ENCODE results near the gene MORN1. TPM values are rescaled to one million over a fixed set of nuclear protein-coding genes. Genes with fewer than 3 reads are reported as not detected.

MORN1 gene
- total and polyA plus RNA-seq, 8 donors: 2.6 to 18.1 (median 5.7) TPM

DNA sequence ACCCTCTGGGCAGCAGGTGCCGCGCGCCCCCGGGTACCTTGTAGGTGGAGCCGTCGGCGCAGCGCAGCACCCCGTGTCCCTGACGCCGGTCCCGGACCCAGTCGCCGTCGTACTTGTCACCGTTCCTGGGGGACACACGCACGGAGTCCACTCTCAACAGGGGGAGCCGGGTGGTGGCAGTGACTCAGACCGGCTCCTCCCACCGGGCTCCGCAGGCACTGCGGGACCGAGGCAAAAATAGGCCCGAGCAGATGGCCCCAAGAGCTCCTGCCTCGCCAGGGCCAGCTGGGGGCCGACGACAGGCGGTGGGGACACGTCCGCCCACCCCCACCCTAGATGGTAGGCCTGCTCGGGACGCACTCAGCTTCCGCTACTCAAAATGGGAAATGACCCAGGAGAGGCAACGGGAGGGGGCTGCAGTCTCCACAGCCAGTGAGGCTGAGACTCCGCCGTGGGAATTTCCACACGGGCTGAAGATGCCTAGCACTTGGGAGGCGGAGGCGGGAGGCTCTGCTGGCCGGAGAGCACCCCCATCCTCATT is 6.3 kb downstream of the MORN1 start:
- no peaks in the 10 kb centered on the region for H3K27me3 ChIP-seq
- peaks cover 0 to 18% (median 11%) of the 10 kb centered on the region in 4 donors for H3K36me3 ChIP-seq
- intact Hi-C loops (cut with DNase I; ENCODE audit: low total_unique reads): loop anchor here (5.0 kb wide), 1 partner anchor 188 kb away; no protein-coding TSS in a partner anchor
- H3K9me3 ChIP-seq: no peaks in the 10 kb centered on the region
- TF ChIP-seq POLR2A (IDR thresholded peaks at IDR 0.05) (no peak), EP300 (IDR thresholded peaks at IDR 0.05) (no peak), POLR2AphosphoS5 (IDR thresholded peaks at IDR 0.05) (no peak)
- TF ChIP-seq, protein P1, sequence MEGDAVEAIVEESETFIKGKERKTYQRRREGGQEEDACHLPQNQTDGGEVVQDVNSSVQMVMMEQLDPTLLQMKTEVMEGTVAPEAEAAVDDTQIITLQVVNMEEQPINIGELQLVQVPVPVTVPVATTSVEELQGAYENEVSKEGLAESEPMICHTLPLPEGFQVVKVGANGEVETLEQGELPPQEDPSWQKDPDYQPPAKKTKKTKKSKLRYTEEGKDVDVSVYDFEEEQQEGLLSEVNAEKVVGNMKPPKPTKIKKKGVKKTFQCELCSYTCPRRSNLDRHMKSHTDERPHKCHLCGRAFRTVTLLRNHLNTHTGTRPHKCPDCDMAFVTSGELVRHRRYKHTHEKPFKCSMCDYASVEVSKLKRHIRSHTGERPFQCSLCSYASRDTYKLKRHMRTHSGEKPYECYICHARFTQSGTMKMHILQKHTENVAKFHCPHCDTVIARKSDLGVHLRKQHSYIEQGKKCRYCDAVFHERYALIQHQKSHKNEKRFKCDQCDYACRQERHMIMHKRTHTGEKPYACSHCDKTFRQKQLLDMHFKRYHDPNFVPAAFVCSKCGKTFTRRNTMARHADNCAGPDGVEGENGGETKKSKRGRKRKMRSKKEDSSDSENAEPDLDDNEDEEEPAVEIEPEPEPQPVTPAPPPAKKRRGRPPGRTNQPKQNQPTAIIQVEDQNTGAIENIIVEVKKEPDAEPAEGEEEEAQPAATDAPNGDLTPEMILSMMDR (IDR thresholded peaks at IDR 0.05): no peak
- H3K4me1 ChIP-seq: peaks cover 6 to 17% (median 12%) of the 10 kb centered on the region in 4 donors
- DNase-seq: no peak
- 76 to 88% (median 78%) methylated on average over 4 to 41 of the region's 41 CpGs for WGBS, 5 donors
- H3K4me3 ChIP-seq: no peak overlapping the region
- H3K27ac ChIP-seq: no peak overlapping the region

DNA sequence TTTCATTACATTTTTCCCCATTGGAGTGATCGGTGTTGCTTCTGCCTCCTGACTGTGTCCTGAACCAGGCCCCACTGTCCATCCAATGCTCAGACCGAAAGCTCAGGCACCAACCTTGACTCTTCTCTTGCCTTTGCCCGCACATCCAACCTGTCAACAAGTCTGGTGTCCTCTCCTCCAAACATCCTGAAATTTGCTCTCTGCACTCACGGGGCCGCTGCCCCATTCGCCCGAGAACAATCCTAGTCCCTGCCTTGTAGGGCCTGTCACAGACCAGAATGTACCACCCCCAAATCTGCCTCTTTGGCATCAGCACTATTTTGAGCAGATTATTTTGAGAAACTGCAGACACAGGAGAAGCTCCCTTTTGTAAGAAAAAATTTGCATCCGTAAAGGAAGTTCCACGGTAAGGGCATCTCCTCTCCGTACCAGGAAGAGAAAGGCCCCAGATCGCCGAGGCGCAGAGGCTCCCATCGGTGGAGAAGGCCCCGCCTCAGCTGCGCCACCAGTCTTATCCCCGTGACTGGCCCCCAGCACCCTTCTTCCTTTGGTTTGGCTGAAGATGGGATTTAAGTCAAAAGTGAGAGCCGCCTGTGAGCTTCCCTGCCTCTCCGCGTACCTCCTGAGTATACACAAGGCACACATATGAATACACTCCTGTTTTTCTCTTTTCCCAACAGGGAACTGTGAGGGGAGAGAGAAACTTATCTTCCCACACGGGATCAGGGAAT is 7.1 kb downstream of the MORN1 start:
- DNase-seq: no peak
- TF ChIP-seq POLR2AphosphoS5 (IDR thresholded peaks at IDR 0.05): no peak
- TF ChIP-seq EP300 (IDR thresholded peaks at IDR 0.05): no peak
- TF ChIP-seq, protein P1 (IDR thresholded peaks at IDR 0.05): no peak
- no peak for TF ChIP-seq POLR2A (IDR thresholded peaks at IDR 0.05)
- Histone ChIP-seq H3K27me3 (no peaks in the 10 kb centered on the region), H3K4me3 (no peak overlapping the region), H3K4me1 (peaks cover 6 to 13% (median 10%) of the 10 kb centered on the region in 4 donors), H3K27ac (no peak overlapping the region), H3K9me3 (no peaks in the 10 kb centered on the region), H3K36me3 (peaks cover 0 to 18% (median 11%) of the 10 kb centered on the region in 4 donors)
- intact Hi-C loops (cut with DNase I; ENCODE audit: low total_unique reads): loop anchor here (5.0 kb wide), 1 partner anchor 187 kb away; no protein-coding TSS in a partner anchor
- WGBS, 5 donors: 88 to 92% (median 91%) methylated on average over 21 of the region's 21 CpGs

DNA sequence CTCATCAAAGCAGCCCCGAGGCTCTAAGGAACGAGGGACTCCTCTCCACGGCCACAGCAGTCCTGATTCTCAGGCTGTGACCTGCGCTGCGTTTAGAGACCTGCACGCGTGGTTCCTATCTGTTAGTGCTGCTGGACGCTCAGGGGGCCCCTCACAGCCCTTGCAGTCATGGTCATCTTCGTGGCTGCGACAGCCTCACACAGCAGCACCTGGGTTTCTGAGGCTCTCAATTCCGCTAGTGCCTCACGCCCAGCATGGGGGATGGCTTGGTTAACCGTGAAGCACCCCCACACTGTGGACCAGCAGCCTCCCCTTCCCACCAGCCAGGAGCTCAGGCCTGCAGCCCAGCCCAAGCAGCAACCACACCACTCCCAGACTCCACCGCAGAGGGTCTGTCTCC is 7.8 kb downstream of the MORN1 start:
- no peak for TF ChIP-seq POLR2AphosphoS5 (IDR thresholded peaks at IDR 0.05)
- no peak for DNase-seq
- H3K4me1 ChIP-seq: peaks cover 6 to 13% (median 10%) of the 10 kb centered on the region in 4 donors
- no peak overlapping the region for H3K27ac ChIP-seq
- intact Hi-C loops (cut with DNase I; ENCODE audit: low total_unique reads): loop anchor here (5.0 kb wide), 1 partner anchor 186 kb away; no protein-coding TSS in a partner anchor
- peaks cover 0 to 18% (median 11%) of the 10 kb centered on the region in 4 donors for H3K36me3 ChIP-seq
- WGBS, 5 donors: 87 to 92% (median 91%) methylated on average over 14 of the region's 14 CpGs
- no peak overlapping the region for H3K4me3 ChIP-seq
- no peaks in the 10 kb centered on the region for H3K9me3 ChIP-seq
- no peaks in the 10 kb centered on the region for H3K27me3 ChIP-seq

DNA sequence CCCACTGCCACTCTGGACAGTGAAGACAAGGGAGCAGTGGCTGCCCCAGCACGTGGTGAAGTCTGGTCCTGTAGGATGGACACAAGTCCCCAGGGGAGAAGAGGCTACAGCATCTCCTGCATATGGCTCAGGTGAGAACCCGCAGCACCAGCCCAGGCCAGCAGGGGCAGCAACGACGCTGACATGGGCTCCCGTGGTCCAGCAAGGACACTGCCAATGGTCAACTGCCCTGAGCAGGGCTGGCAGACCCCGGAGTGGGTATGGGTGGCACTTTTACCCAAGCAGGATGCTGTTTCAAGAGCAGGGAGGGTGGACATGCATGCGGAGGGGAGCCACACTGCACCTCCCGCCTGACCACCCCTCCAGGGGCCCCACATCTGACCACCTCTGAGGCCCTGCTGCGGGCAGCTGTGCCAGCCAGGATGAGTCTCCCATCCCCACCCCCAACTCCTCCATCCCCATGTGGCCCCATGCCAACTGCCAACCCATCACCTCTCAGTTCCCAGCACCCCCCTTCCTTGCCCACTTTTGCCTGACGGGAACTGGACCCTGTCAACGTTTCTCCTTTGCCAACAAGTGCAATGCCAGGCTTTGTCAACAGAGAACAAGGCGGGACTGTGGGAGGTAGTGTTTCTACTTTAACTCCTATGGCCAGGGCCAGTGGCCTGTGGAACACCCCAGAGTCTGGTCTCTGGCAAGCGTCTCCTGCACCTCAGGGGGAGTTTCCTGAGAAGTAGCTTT is 8.6 kb downstream of the MORN1 start:
- Histone ChIP-seq H3K4me1 (peaks cover 6 to 13% (median 10%) of the 10 kb centered on the region in 4 donors), H3K27me3 (no peaks in the 10 kb centered on the region), H3K36me3 (peaks cover 0 to 12% (median 8%) of the 10 kb centered on the region in 4 donors), H3K9me3 (no peaks in the 10 kb centered on the region), H3K27ac (no peak overlapping the region), H3K4me3 (no peak overlapping the region)
- intact Hi-C loops (cut with DNase I; ENCODE audit: low total_unique reads): loop anchor here (5.0 kb wide), 1 partner anchor 185 kb away; no protein-coding TSS in a partner anchor
- peak in 1 of 2 donors; percentile 74 for DNase-seq
- WGBS, 5 donors: 43 to 52% (median 48%) methylated on average over 12 to 13 of the region's 13 CpGs
- TF ChIP-seq, protein P1 (IDR thresholded peaks at IDR 0.05): peak in 3 of 7 experiments; percentile 32 to 37 (median 36)
- no peak for TF ChIP-seq POLR2A (IDR thresholded peaks at IDR 0.05)
- no peak for TF ChIP-seq POLR2AphosphoS5 (IDR thresholded peaks at IDR 0.05)
- TF ChIP-seq EP300 (IDR thresholded peaks at IDR 0.05): no peak
